Central memory CD8-positive, alpha-beta T cell (primary cell): Measurements from ENCODE around the gene ICE2.

Experiments
- ATAC-seq: fragments of 150-1000 bp; cut with Tn5 transposase; replicated peaks from 2 replicates; pipeline ENCODE4 v1.10.0; 2022; ENCODE audit warnings: mild to moderate bottlenecking, moderate FRiP score, moderate number of reproducible peaks; ENCODE audit not compliant: poor library complexity, severe bottlenecking; ENCODE audit errors: extremely low read depth
- DNase-seq, 2 donors: peaks; one replicate each; pipeline ENCODE4 v3.0.0; 2021; ENCODE audit warnings: low spot score in 2 of 2
- H3K27ac Mint-ChIP-seq: one replicate; pipeline ENCODE4 v1.8.0; 2022; ENCODE audit warnings: low read depth, mild to moderate bottlenecking, moderate library complexity, mixed read lengths
- H3K27me3 Mint-ChIP-seq: one replicate; pipeline ENCODE4 v1.8.0; 2022; ENCODE audit warnings: mixed read lengths
- H3K36me3 Mint-ChIP-seq: one replicate; pipeline ENCODE4 v1.8.0; 2022; ENCODE audit warnings: mild to moderate bottlenecking, moderate library complexity, mixed read lengths; ENCODE audit not compliant: insufficient read depth
- H3K4me1 Mint-ChIP-seq: one replicate; pipeline ENCODE4 v1.8.0; 2022; ENCODE audit warnings: mixed read lengths
- H3K4me3 Mint-ChIP-seq: one replicate; pipeline ENCODE4 v1.8.0; 2022; ENCODE audit warnings: mild to moderate bottlenecking, moderate library complexity, mixed read lengths
- H3K9me3 Mint-ChIP-seq: one replicate; pipeline ENCODE4 v1.8.0; 2022; ENCODE audit warnings: mixed read lengths

The ICE2 gene

DNA sequence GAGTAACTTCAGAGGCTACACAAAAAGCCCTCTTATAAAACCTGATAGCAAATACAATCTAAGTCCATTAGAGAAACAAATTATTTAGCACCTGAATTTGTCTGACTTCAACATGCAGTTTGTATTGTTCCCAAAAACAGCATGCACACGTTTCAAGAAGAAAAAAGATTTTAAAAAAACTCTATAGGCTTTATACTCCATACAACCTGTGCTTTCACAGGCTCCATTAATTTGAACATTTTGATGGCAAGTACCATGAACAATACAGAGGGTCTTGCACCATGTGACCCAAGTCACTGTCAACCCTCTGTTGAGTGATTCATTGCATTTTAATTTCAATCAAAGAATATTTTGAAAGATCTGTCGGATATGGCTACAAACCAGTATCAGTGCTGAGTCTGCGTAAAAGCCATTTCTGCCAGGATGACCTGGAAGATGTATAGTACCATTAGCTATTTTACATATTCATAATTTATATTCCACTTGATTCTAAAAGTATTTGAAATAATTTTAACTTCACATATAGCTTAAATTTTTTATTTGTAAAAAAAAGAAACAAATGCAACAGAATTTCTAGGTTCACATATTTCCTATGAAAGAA, 94.3 kb downstream of the ICE2 start:
- H3K4me1 Mint-ChIP-seq: peaks cover 49% of the 10 kb centered on the region
- ATAC-seq: no peak
- H3K9me3 Mint-ChIP-seq: no peaks in the 10 kb centered on the region
- no peak for DNase-seq
- H3K27ac Mint-ChIP-seq: no peak overlapping the region
- H3K27me3 Mint-ChIP-seq: no peaks in the 10 kb centered on the region
- H3K4me3 Mint-ChIP-seq: no peak overlapping the region
- H3K36me3 Mint-ChIP-seq: peaks cover 36% of the 10 kb centered on the region

DNA sequence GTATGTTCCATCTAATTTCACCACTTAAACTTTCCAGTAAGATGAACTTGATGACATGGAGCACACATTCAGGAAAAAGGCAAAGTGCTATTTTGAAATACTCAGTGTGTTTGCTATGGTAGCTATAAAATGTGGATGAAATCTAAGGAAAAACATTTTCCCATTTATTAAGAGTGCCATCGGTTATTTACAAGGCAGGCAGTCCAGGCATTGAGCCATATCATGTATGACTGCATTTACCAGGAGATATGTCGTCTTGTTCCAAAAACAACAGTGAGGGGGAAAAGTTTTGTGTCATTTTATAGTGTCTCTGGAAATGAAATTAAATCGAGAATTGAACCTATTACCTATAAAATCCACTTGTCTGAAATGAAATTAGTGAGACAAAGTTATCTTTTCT, 94.9 kb downstream of the ICE2 start:
- no peak for ATAC-seq
- H3K9me3 Mint-ChIP-seq: no peaks in the 10 kb centered on the region
- H3K4me1 Mint-ChIP-seq: peaks cover 43% of the 10 kb centered on the region
- peak overlapping the region; percentile 13 for H3K27ac Mint-ChIP-seq
- H3K4me3 Mint-ChIP-seq: no peak overlapping the region
- H3K27me3 Mint-ChIP-seq: no peaks in the 10 kb centered on the region
- DNase-seq: no peak
- H3K36me3 Mint-ChIP-seq: peaks cover 39% of the 10 kb centered on the region

DNA sequence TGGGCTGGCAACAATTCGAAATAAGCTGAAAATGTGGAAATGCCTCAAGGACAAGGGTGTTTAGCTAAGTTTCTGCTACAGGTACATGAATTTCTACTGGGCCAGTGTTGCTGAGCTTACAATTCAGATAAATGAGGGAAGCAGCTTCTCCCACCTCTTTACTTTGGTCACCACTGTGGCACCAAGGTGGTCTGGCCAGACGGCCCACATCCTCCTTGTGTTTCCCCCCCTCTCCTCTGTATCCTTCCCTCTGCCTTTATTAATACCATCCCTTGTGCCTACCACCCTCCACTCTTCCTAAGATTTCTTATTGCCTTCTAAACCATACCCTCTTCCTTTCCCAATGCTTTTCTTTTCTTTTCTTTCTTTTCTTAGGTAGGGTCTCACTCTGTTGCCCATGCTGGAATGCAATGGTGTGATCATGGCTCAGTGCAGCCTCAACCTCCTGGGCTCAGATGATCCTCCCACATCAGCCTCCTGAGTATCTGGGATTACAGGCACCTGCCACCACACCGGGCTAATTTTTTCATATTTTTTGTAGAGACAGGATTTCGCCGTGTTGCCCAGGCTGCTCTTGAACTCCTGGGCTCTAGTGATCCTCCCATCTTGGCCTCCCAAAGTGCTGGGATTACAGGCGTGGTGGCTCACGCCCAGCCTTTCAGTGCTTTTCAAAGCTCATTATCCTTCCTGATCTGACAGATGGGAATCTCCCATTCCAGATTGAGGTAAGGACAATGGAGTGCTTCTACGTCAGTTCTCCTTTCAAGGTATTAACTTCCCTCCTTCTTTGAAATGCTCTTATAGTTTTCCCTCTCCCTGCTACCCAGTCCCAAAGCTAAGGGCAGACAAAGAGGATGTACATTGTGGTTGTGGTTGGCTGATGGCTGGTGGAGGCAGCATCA, 95.9 kb downstream of the ICE2 start:
- Mint-ChIP-seq H3K36me3 (peaks cover 48% of the 10 kb centered on the region), H3K9me3 (no peaks in the 10 kb centered on the region), H3K4me1 (peaks cover 37% of the 10 kb centered on the region), H3K4me3 (no peak overlapping the region), H3K27me3 (no peaks in the 10 kb centered on the region), H3K27ac (peak overlapping the region; percentile 52)
- no peak for DNase-seq
- no peak for ATAC-seq

DNA sequence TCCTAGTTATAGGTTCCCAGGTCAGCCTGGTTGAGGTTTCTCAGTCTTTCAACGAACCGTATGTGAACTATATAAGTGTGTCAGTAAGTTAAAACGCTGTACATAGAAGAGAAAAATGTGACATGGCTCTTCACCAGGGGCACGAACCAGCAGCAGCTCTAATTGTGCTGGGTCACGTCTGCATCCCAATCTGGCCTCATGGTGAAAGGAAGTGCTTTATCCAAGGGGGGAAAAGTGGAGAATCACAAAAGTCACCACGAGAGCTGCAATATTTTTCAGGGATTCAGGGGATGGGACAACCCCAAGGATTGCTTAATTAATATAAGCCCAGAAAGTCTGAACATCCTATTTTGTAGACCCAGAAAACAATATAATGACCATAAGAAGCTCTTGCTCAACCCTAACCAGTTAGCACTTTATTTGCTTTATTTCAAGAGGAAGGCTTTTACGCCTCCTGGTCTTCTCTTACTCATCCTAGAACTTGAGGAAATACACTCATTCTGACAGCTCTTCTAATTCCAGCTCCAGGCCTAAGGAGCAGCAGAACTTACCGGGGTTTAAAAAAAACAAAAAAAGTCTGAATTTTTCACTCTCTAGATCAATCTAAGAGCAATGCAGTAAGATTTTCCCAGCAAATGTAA, 97.7 kb downstream of the ICE2 start:
- Mint-ChIP-seq H3K36me3 (peaks cover 49% of the 10 kb centered on the region), H3K4me3 (no peak overlapping the region), H3K4me1 (peaks cover 32% of the 10 kb centered on the region), H3K27ac (peak overlapping the region; percentile 49), H3K9me3 (no peaks in the 10 kb centered on the region), H3K27me3 (no peaks in the 10 kb centered on the region)
- no peak for DNase-seq
- ATAC-seq: no peak

DNA sequence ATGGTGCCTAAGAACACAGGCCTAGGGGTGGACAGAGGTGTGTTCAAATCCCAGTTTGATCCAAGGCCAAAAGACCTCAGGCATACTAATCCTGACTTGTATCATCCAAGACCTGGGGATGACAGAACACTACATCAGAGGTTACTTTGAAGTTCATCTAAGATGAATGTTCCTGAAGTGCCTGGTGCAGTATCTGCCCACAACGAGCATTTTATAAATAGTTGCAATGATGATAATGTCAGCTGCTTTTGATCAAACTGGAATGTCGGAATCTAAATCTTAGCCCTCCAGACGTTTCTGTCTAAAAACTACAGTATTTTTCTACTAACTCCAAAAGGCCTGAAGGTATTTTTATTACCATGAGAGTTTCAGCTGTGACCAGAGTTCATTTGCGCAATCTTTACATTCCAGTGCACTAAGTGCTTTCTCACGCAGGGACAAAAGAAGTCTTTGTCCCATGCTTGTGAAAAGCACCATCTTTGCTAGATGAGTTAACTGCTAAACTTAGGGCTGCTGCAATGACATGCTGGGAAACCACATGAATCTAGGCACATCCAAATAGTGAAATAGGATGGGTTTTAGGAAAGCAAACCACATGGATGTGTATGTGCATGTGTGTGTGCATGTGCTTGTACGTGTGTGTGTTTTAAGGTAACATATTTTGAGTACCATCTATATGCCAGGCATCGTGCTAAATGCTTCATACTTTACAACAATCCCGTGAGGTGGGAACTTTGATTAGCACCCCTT, 99.2 kb downstream of the ICE2 start:
- Mint-ChIP-seq H3K36me3 (peaks cover 53% of the 10 kb centered on the region), H3K9me3 (no peaks in the 10 kb centered on the region), H3K4me1 (peaks cover 35% of the 10 kb centered on the region), H3K27ac (no peak overlapping the region), H3K4me3 (no peak overlapping the region), H3K27me3 (no peaks in the 10 kb centered on the region)
- no peak for ATAC-seq
- DNase-seq: no peak

DNA sequence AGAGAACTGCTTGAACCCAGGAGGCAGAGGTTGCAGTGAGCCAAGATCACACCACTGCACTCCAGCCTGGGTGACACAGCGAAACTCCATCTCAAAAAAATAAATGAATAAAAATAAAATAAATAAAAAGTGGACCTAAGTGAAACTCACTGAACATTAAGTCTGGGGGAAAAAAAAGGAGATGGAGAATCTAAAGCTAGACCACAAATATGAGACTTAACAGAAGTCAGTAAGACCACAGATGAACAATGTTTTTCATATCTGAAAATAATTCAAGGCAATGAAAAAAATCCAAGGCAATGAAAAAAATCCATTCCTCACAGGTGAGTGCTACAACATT, 99.8 kb downstream of the ICE2 start:
- Mint-ChIP-seq H3K4me3 (no peak overlapping the region), H3K4me1 (peaks cover 36% of the 10 kb centered on the region), H3K9me3 (no peaks in the 10 kb centered on the region), H3K36me3 (peaks cover 54% of the 10 kb centered on the region), H3K27ac (no peak overlapping the region), H3K27me3 (no peaks in the 10 kb centered on the region)
- DNase-seq (no peak), ATAC-seq (no peak)

DNA sequence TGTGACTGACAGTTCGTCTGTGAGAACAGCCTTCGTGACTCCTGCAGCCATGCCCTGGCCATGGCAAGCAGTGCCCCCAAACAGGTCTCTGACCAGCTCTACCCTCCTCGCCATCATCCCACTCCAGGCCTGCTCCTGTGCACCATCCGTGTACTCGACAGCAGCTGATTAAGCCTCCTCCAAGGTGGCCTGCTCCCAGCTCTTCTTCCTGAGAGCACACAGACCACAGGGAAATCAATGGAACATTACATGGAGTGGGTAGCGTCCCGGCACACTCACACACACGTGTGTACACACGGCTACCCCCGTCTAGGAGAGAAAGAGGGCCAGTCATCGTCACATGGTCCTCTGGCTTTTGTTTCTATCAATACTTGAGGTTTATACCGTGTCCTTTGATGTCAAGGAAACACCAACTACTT, 102.3 kb downstream of the ICE2 start:
- peaks cover 55% of the 10 kb centered on the region for H3K36me3 Mint-ChIP-seq
- ATAC-seq: no peak
- no peak overlapping the region for H3K27ac Mint-ChIP-seq
- no peaks in the 10 kb centered on the region for H3K9me3 Mint-ChIP-seq
- peaks cover 28% of the 10 kb centered on the region for H3K4me1 Mint-ChIP-seq
- H3K27me3 Mint-ChIP-seq: no peaks in the 10 kb centered on the region
- no peak for DNase-seq
- H3K4me3 Mint-ChIP-seq: no peak overlapping the region

DNA sequence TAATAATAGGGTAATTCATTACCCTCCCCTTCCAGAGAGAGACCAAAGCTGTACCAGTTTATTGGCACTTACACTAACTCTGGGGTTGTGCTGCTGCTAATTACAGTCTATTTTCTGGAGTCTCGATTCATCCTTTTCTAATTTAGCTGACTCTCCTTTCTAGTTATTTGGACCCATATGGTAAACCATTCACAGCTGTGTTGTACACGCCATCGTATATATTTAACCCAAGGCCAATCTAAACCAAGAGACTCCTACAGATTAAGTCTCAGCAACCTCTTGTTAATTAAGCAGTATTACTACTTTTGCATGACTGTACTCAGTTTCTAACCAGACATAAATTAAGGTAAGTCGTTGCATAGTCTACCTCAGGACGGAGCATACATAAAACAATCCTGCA, 103.6 kb downstream of the ICE2 start:
- Mint-ChIP-seq H3K4me1 (peaks cover 34% of the 10 kb centered on the region), H3K4me3 (no peak overlapping the region), H3K36me3 (peaks cover 50% of the 10 kb centered on the region), H3K9me3 (no peaks in the 10 kb centered on the region), H3K27me3 (no peaks in the 10 kb centered on the region), H3K27ac (peak overlapping the region; percentile 69)
- DNase-seq (no peak), ATAC-seq (no peak)

DNA sequence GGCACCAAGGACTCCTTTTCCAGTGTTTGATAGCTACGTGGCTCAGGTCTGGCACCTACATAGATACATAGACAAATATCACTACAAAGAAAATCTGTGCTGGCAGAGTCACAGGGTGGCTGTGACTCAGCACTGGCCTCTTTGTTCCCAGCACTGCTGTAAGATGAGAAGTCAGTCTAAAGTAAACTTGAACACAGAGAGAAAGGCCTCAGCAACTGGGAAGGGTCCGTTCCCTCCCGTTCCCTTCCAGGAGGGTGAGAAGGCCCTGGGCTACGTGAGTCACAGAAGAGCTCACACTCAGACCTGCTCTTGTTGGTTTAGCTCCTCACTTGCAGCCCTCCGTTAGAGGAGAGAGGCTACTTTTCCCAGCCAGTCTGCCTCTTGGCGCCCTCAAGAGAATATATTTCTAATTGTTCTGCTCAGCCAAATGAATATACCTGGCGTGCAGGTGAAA, 104.3 kb downstream of the ICE2 start:
- H3K4me3 Mint-ChIP-seq: no peak overlapping the region
- H3K27ac Mint-ChIP-seq: no peak overlapping the region
- H3K9me3 Mint-ChIP-seq: no peaks in the 10 kb centered on the region
- peaks cover 40% of the 10 kb centered on the region for H3K4me1 Mint-ChIP-seq
- no peak for ATAC-seq
- no peaks in the 10 kb centered on the region for H3K27me3 Mint-ChIP-seq
- DNase-seq: no peak
- peaks cover 45% of the 10 kb centered on the region for H3K36me3 Mint-ChIP-seq

DNA sequence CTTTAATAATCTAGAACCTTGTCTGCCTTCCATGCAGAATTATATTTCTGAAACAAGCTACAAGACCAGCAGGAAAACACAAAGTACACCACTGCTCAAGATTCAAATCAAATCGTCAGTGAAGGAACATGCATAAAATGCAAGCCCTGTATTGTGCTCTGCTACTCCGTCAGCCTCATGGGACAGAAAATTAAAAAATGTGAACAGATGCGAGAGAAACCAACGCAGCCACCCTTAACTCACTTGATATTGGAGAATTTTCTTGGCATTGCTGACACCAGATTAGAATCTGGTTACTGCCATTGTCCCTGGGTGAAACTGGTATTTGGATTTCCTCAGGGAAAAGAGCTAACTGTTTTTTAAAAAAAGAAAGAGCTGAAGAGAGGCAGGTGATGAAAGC, 104.7 kb downstream of the ICE2 start:
- H3K4me3 Mint-ChIP-seq: no peak overlapping the region
- no peaks in the 10 kb centered on the region for H3K27me3 Mint-ChIP-seq
- H3K27ac Mint-ChIP-seq: peak overlapping the region; percentile 72
- DNase-seq (no peak), ATAC-seq (no peak)
- no peaks in the 10 kb centered on the region for H3K9me3 Mint-ChIP-seq
- H3K4me1 Mint-ChIP-seq: peaks cover 45% of the 10 kb centered on the region
- H3K36me3 Mint-ChIP-seq: peaks cover 43% of the 10 kb centered on the region

DNA sequence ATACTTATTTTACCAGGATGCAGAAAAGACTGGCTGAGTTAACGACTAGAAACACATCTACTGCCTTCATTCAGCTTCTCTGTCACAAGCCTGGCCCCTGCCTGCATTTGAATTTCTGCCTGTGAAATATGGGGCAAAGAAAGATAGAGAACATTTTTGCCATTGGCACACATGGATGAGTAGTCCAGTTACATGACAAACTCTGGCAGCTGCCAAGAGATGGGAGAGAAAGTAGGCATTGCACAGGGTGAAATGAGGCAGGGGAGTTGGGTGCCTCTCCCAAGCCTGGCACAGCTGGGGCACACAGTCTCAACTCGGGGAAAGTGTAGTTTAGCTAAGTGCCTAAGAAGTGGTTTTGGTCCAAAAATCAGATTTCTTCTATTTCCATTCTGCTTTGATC, 105.2 kb downstream of the ICE2 start:
- H3K27ac Mint-ChIP-seq: peak overlapping the region; percentile 72
- DNase-seq (no peak), ATAC-seq (no peak)
- peaks cover 42% of the 10 kb centered on the region for H3K36me3 Mint-ChIP-seq
- H3K4me3 Mint-ChIP-seq: no peak overlapping the region
- no peaks in the 10 kb centered on the region for H3K27me3 Mint-ChIP-seq
- peaks cover 46% of the 10 kb centered on the region for H3K4me1 Mint-ChIP-seq
- no peaks in the 10 kb centered on the region for H3K9me3 Mint-ChIP-seq

DNA sequence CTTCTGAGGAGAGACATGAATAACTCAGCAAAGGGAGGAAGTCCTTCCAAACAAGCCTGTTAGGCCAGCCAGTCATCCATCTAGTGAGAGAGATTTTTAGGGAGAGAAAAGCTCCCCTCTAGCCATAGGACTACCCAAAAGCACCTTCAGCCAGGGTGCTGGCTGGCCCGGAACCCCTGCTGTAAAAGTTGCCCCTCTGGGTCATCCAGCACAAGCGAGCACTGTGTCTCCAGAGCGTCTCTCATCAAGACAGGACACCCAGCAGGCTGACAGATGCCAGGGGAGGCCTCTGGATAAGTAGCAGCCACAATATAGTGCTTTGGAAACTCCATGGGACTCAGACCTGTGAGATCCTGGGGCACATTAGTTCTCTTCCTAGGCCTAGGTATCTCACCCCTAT, 105.6 kb downstream of the ICE2 start:
- DNase-seq (no peak), ATAC-seq (no peak)
- H3K9me3 Mint-ChIP-seq: no peaks in the 10 kb centered on the region
- peak overlapping the region; percentile 72 for H3K27ac Mint-ChIP-seq
- peaks cover 46% of the 10 kb centered on the region for H3K4me1 Mint-ChIP-seq
- H3K27me3 Mint-ChIP-seq: no peaks in the 10 kb centered on the region
- no peak overlapping the region for H3K4me3 Mint-ChIP-seq
- peaks cover 40% of the 10 kb centered on the region for H3K36me3 Mint-ChIP-seq
